ENCODE data around the gene ENOX1.

GRCh38 chr13:43737392-43737923 is 49.3 kb downstream of the ENOX1 start:
- TF ChIP-seq ZC3H11A (IDR thresholded peaks at IDR 0.05) (no peak), POLR2A (IDR thresholded peaks at IDR 0.05; ENCODE audit: low read length) (no peak), CTCF (IDR thresholded peaks at IDR 0.05) (no peak), REST (IDR thresholded peaks at IDR 0.05) (no peak), HOXA7 (CRISPR knock-in tag; IDR thresholded peaks at IDR 0.05) (no peak), EP300 (IDR thresholded peaks at IDR 0.05) (no peak), EHMT2 (IDR thresholded peaks at IDR 0.05; ENCODE audit: low read depth) (no peak)
